ENCODE data around the gene HOXA10. TPM values are rescaled to one million over a fixed set of nuclear protein-coding genes. Genes with fewer than 3 reads are reported as not detected.

Gene HOXA10
- total RNA-seq, 1 experiment from 2014 or later, result not detected

DNA sequence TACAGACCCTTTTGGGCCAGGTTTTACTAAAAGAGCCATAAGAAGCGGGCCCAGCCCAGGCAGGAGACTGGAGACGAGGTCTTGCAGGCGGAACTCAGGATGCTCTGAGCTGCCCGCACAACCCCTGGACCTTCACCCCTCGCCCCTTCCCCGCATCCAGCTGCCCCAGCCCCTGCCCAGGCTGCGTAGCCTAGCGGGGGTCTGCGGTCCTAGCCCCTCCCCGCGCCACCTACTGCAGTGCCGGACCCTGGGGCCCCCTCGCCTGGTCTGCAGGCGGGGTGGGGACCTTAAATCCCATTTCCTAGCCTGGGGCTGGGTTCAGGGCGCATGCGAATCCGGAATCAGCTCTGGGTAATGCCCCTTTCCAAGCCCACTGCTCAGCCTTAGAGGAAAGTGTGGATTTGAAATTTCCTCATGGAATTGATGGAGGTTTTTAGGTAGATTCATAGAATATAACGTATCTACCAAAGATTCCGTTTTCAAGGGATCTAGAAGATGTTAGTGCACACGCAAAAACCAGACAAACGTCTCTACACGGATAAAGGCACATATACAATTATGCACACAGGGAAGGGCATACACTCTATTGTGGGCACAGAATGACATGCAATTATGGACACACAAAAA lies 21.2 kb downstream of the HOXA10 start:
- CTCF ChIA-PET, result no interaction called here
- intact Hi-C loops (cut with micrococcal nuclease; ENCODE audit: unreplicated experiment), result no loop called here

DNA sequence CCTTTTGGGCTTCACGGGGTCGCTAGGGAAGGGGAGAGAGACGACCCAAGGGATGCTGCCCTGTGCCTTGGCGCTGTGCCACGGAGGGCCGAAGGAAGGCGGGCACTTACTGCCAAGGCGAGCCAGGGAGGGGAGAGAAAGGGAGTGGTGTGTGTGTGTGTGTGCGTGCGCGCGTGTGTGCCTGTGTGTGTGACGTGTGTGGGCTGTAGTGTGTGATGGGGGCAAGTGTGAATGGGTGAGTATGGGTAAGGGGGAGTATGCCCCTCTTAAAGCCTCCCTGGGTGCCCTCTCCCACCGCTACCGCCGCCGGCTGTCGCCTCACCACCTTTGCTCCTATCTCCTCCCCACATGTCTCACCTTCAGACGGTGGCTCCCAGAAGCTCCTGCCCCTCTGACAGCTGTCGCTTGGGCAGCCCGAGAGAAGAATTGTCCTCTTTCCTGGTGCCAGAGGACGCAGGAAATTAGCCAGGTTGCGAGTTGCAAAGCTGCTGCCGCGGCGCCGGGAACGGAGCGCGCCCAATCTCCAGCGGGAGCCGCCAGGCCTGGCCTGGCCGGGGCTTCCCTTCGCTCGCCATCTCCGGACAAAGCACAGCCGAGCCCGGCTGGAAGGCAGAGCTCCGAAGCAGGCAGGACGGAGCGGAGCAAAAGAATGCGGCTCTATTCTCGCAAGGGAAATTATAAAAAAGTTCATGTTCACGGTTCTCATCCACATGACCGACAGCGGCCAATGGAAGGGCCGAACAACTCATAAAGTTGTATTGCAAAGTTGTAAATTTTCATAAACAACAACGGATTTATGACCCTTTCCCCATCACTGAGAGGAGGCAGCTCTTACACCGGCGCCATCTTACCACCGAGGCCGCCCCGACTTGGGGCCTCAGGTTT lies 21.9 kb downstream of the HOXA10 start, which contains the start of gene HOXA3:
TSS of gene HOXA3 (minus strand) at position 653 of the 885 bp plus-strand sequence. CDS start 41,943 bp downstream, outside the sequence.
- no peak within 1 kb of the TSS for H3K4me3 ChIP-seq (ENCODE audit: low read depth, low read length, poor library complexity, severe bottlenecking)
- CTCF ChIA-PET, result no interaction called here
- BruUV-seq (replicated peaks), result no TSS peak
- peak; percentile 93 for TF ChIP-seq EZH2 (IDR thresholded peaks at IDR 0.05; ENCODE audit: borderline replicate concordance, low read depth, low read length, poor library complexity, severe bottlenecking)
- TF ChIP-seq, protein P1, sequence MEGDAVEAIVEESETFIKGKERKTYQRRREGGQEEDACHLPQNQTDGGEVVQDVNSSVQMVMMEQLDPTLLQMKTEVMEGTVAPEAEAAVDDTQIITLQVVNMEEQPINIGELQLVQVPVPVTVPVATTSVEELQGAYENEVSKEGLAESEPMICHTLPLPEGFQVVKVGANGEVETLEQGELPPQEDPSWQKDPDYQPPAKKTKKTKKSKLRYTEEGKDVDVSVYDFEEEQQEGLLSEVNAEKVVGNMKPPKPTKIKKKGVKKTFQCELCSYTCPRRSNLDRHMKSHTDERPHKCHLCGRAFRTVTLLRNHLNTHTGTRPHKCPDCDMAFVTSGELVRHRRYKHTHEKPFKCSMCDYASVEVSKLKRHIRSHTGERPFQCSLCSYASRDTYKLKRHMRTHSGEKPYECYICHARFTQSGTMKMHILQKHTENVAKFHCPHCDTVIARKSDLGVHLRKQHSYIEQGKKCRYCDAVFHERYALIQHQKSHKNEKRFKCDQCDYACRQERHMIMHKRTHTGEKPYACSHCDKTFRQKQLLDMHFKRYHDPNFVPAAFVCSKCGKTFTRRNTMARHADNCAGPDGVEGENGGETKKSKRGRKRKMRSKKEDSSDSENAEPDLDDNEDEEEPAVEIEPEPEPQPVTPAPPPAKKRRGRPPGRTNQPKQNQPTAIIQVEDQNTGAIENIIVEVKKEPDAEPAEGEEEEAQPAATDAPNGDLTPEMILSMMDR (conservative IDR thresholded peaks at IDR 0.05; ENCODE audit: low read depth, low read length), result no peak
- intact Hi-C loops (cut with micrococcal nuclease; ENCODE audit: unreplicated experiment), result no loop called here
- DNase-seq (ENCODE audit: low spot score), result no peak
- peaks cover 94% of the 10 kb centered on the region for H3K27me3 ChIP-seq (replicated peaks; ENCODE audit: insufficient read depth, low read depth, low read length, poor library complexity)
- POLR2A ChIA-PET (ENCODE audit: low non-redundant PET), result no interaction called here
- H3K9me3 ChIP-seq (ENCODE audit: low read depth, low read length, poor library complexity, severe bottlenecking), result no peaks in the 10 kb centered on the region
- H3K4me1 ChIP-seq (ENCODE audit: insufficient read depth, low read length, poor library complexity, severe bottlenecking), result peaks cover 13% of the 10 kb centered on the region
- H3K36me3 ChIP-seq (ENCODE audit: insufficient read depth, low read length, poor library complexity, severe bottlenecking), result no peaks in the 10 kb centered on the region
- no peak within 1 kb of the TSS for H3K27ac ChIP-seq (ENCODE audit: low read depth, low read length, poor library complexity, severe bottlenecking)

More for the DNA sequence above, 21.2 kb downstream of the HOXA10 start:
- no peak for TF ChIP-seq EZH2 (IDR thresholded peaks at IDR 0.05; ENCODE audit: borderline replicate concordance, low read depth, low read length, poor library complexity, severe bottlenecking)
- Histone ChIP-seq H3K4me3 (ENCODE audit: low read depth, low read length, poor library complexity, severe bottlenecking) (no peak overlapping the region), H3K4me1 (ENCODE audit: insufficient read depth, low read length, poor library complexity, severe bottlenecking) (peaks cover 13% of the 10 kb centered on the region), H3K36me3 (ENCODE audit: insufficient read depth, low read length, poor library complexity, severe bottlenecking) (no peaks in the 10 kb centered on the region), H3K9me3 (ENCODE audit: low read depth, low read length, poor library complexity, severe bottlenecking) (no peaks in the 10 kb centered on the region), H3K27me3 (replicated peaks; ENCODE audit: insufficient read depth, low read depth, low read length, poor library complexity) (peaks cover 94% of the 10 kb centered on the region), H3K27ac (ENCODE audit: low read depth, low read length, poor library complexity, severe bottlenecking) (no peak overlapping the region)
- DNase-seq (ENCODE audit: low spot score), result no peak
- POLR2A ChIA-PET (ENCODE audit: low non-redundant PET), result no interaction called here
- BruUV-seq (replicated peaks), result no TSS peak

DNA sequence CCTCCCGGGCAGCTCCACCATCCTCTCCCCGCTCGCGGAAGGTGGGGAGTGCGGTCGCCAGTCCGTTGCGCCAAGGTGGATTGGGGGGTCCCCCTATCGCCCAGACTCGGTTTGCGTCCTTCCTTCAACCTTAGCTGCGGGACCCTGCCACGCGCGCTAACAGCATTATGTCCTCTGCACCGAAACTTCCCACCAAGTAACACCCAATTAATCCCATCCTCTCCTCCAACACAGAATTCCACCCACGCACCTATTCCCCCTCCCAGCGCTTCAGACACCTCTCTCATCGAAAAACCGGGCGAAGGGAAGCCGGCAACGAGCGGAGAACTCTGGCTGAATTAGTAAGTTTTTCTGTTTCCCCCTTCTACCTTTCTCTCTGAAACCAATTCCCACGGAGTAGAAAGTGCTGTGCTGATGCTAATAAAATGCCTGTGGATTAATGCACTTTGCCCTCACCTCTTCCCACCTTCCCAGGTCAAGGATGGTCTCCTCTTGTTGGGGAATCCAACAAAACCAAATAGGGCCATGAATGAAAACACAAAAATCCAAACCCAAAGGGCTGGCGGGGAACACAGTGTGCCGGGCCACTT lies 22.7 kb downstream of the HOXA10 start:
- peak overlapping the region; percentile 26 for H3K4me3 ChIP-seq (ENCODE audit: low read depth, low read length, poor library complexity, severe bottlenecking)
- no peak for DNase-seq (ENCODE audit: low spot score)
- no peak for TF ChIP-seq EZH2 (IDR thresholded peaks at IDR 0.05; ENCODE audit: borderline replicate concordance, low read depth, low read length, poor library complexity, severe bottlenecking)
- TF ChIP-seq, protein P1 (conservative IDR thresholded peaks at IDR 0.05; ENCODE audit: low read depth, low read length), result no peak
- no TSS peak for BruUV-seq (replicated peaks)
- ChIA-PET CTCF (interaction anchor here (1.7 kb wide), 1 partner anchor 9 kb away, joined by 5 read pairs; no protein-coding TSS in a partner anchor), POLR2A (ENCODE audit: low non-redundant PET) (no interaction called here)
- H3K9me3 ChIP-seq (ENCODE audit: low read depth, low read length, poor library complexity, severe bottlenecking), result no peaks in the 10 kb centered on the region
- peaks cover 13% of the 10 kb centered on the region for H3K4me1 ChIP-seq (ENCODE audit: insufficient read depth, low read length, poor library complexity, severe bottlenecking)
- H3K36me3 ChIP-seq (ENCODE audit: insufficient read depth, low read length, poor library complexity, severe bottlenecking), result no peaks in the 10 kb centered on the region
- intact Hi-C loops (cut with micrococcal nuclease; ENCODE audit: unreplicated experiment), result no loop called here
- H3K27ac ChIP-seq (ENCODE audit: low read depth, low read length, poor library complexity, severe bottlenecking), result no peak overlapping the region
- peaks cover 94% of the 10 kb centered on the region for H3K27me3 ChIP-seq (replicated peaks; ENCODE audit: insufficient read depth, low read depth, low read length, poor library complexity)
